Activated CD8-positive, alpha-beta memory T cell treated with anti-CD3 and anti-CD28 coated beads for 4 hours (primary cell): ENCODE results near the gene AKAP12.
"Not testable (repeated sequence)": the region's sequence is repeated elsewhere in the genome, so short reads cannot be mapped to it uniquely, and the experiment has no call there.

Experiments
- DNase-seq, 2 donors: peaks; one replicate each; pipeline ENCODE4 v3.0.0-alpha.2; 2020; ENCODE audit warnings: low read depth in 2 of 2

Gene AKAP12

DNA sequence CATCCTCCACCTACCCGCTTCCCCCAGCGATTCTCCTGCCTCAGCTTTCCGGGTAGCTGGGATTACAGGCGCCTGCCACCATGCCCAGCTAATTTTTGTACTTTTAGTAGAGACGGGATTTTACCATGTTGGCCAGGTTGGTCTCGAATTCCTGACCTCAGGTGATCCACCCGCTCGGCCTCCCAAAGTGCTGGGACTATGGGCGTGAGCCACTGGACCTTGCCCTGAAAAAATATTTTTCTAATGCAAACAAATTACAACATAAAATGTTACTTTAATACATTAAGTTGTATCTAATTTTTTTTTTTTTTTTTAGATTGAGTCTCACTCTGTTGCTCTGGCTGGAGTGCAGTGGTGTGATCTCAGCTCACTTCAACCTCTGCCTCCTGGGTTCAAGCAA is 142.9 kb downstream of the AKAP12 start:
- DNase-seq, result not testable (repeated sequence)

- no peak for DNase-seq
These were observed 144.4 kb downstream of the AKAP12 start for GRCh38 chr6:151384151-151384550.

- no peak for DNase-seq
These were observed 145.4 kb downstream of the AKAP12 start for GRCh38 chr6:151385177-151385576.

DNA sequence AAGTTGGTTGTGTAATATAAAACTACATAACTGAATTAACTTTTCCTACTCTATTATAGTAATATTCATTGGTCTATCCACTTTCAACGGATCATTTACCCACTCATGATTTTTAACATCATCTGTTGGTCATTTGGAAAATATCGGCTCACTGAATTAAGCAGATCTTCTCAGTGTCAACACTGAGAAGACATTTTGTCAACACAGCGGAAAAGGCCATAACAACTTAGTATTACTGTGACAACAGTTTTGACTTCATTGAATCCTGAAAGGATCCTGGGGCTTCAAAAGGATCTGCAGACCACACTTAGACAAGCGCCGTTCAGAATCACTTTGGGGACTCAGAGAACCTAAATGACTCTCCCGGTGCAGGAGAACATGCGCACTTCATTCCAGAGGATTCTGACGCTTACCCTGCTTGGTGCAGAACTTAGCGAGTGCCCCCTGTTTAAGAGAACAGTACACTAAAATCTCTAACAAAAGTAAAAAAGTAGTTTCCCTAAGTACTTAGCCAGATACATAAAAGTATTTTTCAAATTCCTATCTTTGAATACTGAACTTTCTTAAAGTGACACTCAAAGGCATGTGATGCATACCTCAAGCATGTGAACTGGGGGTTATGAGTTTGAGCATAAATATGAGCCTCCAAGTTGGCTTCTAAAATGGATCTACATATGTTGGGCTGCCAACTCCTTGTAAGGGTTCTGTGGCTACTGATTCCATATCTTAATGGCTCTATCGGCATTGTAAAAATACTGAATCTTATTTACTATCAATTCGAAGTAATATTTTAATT is 147.6 kb downstream of the AKAP12 start:
- no peak for DNase-seq

GRCh38 chr6:151388236-151388635 is 148.5 kb downstream of the AKAP12 start:
- no peak for DNase-seq

GRCh38 chr6:151388997-151389617 is 149.3 kb downstream of the AKAP12 start:
- no peak for DNase-seq

DNA sequence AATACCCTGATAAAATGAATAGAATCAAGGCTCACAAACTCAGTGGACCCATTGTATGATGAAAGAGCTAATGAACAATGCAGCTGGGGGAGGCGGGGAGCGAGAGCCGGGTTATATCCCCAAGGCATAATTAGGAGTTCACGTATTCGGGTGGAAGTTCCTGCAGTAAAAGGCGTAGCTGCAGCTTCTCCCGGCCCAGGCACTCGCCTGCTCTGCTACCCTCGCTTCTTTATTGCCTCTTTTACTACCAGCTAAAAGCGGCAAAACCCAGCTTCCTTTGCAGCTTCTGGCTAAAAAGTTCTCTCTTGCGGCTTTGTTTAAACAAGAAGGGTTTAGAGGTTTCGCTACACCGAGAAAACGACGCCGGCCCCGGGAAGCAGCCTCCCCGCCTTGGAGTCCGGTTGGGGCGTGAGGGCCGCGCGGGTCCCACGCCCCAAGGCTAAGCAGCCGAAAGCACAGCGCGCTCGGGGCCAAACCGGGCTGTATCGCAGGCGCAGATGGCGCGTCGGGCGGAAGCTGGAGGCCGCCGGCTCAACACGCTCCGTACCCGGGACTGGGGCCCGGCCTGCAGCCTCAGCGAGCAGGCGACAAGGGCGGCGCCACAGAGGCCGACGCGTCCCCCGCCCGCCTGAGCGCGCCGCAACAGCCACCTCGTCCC is 150.0 kb downstream of the AKAP12 start:
- no peak for DNase-seq

GRCh38 chr6:151390276-151390850 is 150.6 kb downstream of the AKAP12 start:
- peak; percentile 95 to 97 for DNase-seq

DNA sequence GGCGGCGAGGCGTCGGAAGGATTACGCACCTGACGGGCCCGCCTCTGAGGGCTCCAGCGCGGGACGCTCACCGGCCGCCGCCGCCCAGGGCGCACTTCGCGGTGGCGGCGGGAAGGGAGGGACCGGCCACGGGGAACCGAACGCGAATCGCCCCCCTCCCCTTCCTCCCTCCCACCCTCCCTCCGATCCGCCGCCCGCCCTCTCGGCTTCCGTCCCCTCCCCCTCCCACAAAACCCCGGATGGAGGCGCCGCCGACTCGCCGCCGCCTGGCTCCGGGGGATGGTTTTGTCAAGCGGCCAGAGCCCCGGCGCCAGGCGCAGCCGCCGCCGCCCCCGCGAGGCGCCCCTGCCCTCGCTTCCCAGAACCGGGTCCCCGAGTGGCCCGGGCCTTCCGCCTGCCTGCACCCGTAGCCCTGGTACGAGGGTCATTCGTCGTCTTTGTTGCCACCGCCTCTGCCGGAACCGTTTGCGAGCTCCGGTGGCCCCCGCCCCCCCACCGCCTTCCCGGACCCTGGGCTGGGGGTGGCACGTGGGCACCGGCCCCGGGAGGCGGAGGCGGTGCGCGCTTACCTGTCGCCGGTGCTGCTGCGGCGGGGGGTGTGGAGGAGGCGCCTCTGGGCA is 151.2 kb downstream of the AKAP12 start:
- peak; percentile 63 to 68 for DNase-seq

DNA sequence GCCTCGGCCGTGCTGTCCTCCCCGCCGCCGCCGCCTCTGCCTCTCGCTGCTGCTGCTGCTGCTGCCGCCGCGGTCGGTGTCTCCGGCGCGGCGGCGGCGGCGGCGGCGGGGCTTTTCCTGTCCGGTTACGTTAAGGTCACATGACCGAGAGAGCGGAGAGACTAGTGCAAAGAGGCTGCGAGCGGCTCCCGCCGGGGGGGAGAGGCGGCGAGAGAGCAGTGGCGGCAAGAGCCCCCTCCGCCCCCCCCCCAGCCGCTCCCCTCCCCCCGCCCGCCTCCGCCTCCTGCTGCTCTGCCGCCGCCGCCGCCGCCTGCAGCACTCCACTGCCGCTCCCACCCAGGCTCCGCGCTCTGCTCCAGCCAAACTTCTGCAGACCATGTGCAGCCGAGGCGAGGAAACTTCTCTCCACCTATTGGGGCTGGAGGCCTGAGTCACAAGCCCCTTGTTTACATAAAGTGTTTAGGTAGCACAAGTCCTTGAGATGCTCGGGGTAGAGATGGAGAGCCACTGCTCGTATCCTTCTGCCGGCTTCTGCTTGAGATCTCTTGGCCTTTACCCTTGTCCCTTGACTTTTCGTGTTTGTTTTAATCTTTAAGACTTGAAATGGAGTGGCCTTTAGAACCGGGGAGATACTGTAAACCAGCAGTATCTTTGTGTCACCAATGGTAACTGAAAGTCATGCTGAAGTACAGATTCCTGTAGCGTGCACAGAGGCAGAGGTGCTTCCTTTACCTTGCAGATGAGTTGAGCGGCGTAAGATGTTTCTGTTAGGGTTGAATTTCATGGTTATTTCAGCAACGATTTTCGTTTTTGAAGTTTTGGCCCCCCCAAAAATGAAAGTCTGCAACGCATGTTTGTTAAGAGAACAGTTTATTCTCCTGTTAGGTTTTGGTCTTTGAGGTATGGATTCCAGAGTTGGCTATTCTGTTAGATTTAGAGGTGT is 152.0 kb downstream of the AKAP12 start, which contains the start of gene ZBTB2:
ZBTB2 (minus strand) TSS at position 89 of the 943 bp plus-strand sequence. CDS start 17,922 bp downstream, outside the sequence.
- peak; percentile 29 to 30 for DNase-seq

DNA sequence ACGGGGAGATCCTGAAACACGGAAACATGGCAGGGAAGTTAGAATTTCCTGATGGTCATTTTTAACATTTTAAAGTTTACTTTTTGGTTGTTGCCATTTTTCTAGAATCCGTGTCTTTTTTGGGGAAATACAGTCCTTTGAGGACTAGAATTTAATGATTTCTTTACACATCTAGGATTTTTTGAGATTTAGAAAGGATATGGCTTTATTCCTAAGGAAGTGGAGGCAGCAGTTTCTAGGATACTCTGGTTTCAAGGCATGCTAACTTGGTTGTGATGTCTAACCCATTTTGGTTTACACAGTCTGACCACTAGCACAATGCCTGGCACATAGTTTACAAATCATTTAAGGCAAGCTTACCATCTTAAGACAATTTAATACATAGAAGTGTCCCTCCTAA is 152.7 kb downstream of the AKAP12 start:
- DNase-seq, result no peak

- no peak for DNase-seq
These were observed 153.6 kb downstream of the AKAP12 start for GRCh38 chr6:151393410-151393809.

DNA sequence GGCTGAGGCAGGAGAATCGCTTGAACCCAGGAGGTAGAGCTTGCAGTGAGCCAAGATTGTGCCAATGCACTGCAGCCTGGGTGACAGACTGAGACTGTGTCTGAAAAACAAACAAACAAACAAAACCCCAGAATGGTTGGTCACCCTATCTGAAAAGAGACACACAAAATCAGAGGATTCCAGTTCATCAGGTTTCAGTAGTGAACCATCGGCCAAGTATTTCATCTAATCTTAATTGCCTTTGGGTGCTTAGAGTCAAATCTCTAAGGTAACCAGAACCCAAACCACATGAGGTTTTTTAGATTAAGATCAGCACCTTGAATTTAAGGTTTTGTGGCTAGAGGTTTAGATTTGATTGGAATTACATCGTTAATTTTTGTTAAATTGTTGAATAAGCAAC is 159.9 kb downstream of the AKAP12 start:
- no peak for DNase-seq

GRCh38 chr6:151400473-151400872 is 160.7 kb downstream of the AKAP12 start:
- DNase-seq, result no peak

DNA sequence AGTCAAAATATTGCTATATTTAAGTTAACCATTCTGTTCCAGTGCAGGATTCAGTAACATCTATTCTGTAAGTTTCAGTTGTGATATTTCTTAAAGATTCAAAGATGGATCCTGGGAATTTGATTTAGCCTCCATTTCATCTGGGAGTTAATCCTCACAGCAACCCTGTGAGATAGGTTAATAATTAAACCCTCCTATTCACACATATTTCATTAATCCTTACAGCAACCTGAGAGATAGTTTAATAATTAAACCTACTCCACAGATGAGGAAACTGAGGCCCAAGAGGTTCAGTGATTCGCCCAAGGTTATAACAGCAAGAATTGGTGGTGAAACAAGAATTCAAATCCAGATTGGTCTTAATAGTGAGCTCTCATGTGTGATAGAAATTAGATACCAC is 162.5 kb downstream of the AKAP12 start:
- DNase-seq, result no peak

DNA sequence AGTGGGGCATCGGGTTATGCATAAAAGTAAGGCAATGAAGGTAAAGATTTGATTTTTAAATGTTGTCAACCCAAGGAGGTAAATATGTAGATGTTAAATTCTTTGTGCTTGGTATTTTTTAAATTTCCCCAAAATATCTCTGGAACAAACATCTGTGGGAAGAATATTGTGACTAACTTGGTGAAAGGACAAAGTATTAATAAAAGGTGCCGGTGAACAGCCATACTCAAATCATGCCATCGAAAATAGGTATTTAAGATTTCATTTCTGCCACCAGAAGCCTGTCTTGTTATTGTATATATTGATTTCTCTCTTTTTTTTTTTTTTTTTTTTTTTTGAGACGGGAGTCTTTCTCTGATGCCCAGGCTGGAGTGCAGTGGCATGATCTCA is 164.1 kb downstream of the AKAP12 start:
- DNase-seq, result no peak
